ENCODE measurements around the gene SLC37A2.

DNA sequence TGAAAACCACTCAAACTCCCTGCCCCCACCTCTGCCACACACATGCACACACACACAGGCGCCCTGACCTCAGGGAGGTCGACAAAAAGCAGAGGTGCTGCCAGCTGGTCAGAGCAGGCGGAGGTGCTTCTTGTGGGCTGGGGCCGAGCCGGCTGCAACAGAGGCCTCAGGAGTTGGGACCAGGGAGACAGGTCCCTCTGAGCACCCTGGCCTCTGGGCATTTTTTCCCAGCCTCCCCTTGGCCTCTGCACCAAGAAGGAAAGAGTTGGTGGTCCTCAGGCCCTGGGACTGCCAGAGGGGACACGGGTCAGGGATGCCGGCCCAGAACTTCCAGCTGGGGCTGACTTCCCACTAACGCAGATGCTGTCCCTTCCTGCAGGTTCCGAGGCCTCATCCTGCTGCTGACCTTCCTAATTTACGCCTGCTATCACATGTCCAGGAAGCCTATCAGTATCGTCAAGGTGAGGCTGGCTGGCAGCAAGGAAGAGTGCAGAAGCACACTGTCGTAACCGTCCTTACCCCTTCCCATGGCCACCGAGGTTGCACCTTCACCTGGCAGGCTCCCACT lies 13.4 kb downstream of the SLC37A2 start:
- TF ChIP-seq POLR2AphosphoS5 (IDR thresholded peaks at IDR 0.05; ENCODE audit: borderline replicate concordance, low read depth, low read length) (no peak), EZH2 (IDR thresholded peaks at IDR 0.05) (no peak), FOXP2 (optimal IDR thresholded peaks at IDR 0.05; ENCODE audit: control extremely low read depth, extremely low read length, insufficient read depth) (no peak)
